HG02763 (cell line): ENCODE measurements around the gene PPP2R2C.

Experiments used
- ATAC-seq: cut with Tn5 transposase; IDR thresholded peaks from one replicate; pipeline ENCODE4 v1.9.1; 2021; ENCODE audit warnings: mild to moderate bottlenecking, moderate library complexity; ENCODE audit not compliant: unreplicated experiment

The PPP2R2C gene

GRCh38 chr4:6294705-6295421 is 177.6 kb downstream of the PPP2R2C start:
- no peak for ATAC-seq

- ATAC-seq = no peak
Observed at GRCh38 chr4:6293661-6294060, 178.8 kb downstream of the PPP2R2C start.

GRCh38 chr4:6293097-6293445 is 179.3 kb downstream of the PPP2R2C start:
- ATAC-seq = no peak

GRCh38 chr4:6292376-6293096 is 179.9 kb downstream of the PPP2R2C start:
- no peak for ATAC-seq

- no peak for ATAC-seq
Observed at GRCh38 chr4:6291784-6292297, 180.6 kb downstream of the PPP2R2C start.

GRCh38 chr4:6290769-6291547 is 181.5 kb downstream of the PPP2R2C start:
- no peak for ATAC-seq

- ATAC-seq = no peak
Observed at GRCh38 chr4:6290256-6290655, 182.2 kb downstream of the PPP2R2C start.

- no peak for ATAC-seq
Observed at GRCh38 chr4:6288871-6289270, 183.5 kb downstream of the PPP2R2C start.

GRCh38 chr4:6288342-6288741 is 184.1 kb downstream of the PPP2R2C start:
- no peak for ATAC-seq

GRCh38 chr4:6287017-6287788 is 185.2 kb downstream of the PPP2R2C start:
- ATAC-seq = no peak

- no peak for ATAC-seq
Observed at GRCh38 chr4:6283282-6283681, 189.1 kb downstream of the PPP2R2C start.

- ATAC-seq = no peak
Observed at GRCh38 chr4:6282314-6282771, 190.1 kb downstream of the PPP2R2C start.

GRCh38 chr4:6281436-6282313 is 190.7 kb downstream of the PPP2R2C start:
- no peak for ATAC-seq

GRCh38 chr4:6280365-6280996 is 191.9 kb downstream of the PPP2R2C start:
- no peak for ATAC-seq

GRCh38 chr4:6279582-6280289 is 192.7 kb downstream of the PPP2R2C start:
- ATAC-seq = no peak

- ATAC-seq = peak; percentile 95
Observed at GRCh38 chr4:6278801-6279197, 193.6 kb downstream of the PPP2R2C start.

- no peak for ATAC-seq
Observed at GRCh38 chr4:6277935-6278800, 194.2 kb downstream of the PPP2R2C start.
